Measurements from ENCODE around the gene ATXN10. TPM values are rescaled to one million over a fixed set of nuclear protein-coding genes. Genes with fewer than 3 reads are reported as not detected.

The ATXN10 gene
- total and polyA plus RNA-seq, 2 of the 8 experiments (the other 6 are each of a cell fraction or from before 2014, with no cell fraction given) = 134 to 210 TPM

DNA sequence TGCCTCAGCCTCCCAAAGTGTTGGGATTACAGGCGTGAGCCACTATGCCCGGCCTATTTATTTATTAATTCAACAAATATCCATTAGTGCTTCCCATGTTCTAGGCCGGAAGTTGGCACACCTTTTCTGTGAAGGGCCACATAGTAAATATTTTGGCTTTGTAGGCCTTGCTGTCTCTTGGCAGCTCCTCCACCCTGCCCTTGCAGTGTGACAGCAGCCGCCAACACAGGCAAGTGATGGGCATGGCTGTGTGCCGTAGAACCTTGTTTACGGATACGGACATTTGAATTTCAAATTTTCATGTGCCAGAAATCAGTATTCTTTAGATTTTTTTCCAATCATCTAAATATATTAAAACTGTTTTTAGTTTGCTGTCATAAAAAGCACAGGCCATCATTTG, 165.9 kb downstream of the ATXN10 start:
- H4K20me1 ChIP-seq (replicated peaks in 1 of 2; ENCODE audit: control insufficient read depth in 1 of 2, insufficient read depth in 2 of 2, low read length in 2 of 2) = peaks cover 1 to 3% of the 10 kb centered on the region in 2 experiments
- H2BK20ac ChIP-seq (ENCODE audit: low read length) = no peak overlapping the region
- no peak overlapping the region for H4K8ac ChIP-seq (ENCODE audit: extremely low read depth, insufficient read depth, low read length)
- no peak overlapping the region for H2AK5ac ChIP-seq (ENCODE audit: low read depth, low read length)
- DNase-seq (ENCODE audit: low read depth in 1 of 2, low spot score in 2 of 2) = no peak
- peaks cover 0 to 6% (median under 1%) of the 10 kb centered on the region in 4 experiments; a peak in 2 of 7 replicates for H3K4me1 ChIP-seq (replicated peaks in 1 of 4; ENCODE audit: control insufficient read depth in 3 of 4, insufficient read depth in 4 of 4, low read length in 3 of 4)
- H2BK12ac ChIP-seq (ENCODE audit: low read depth, low read length) = no peak overlapping the region
- no peak overlapping the region for H2BK120ac ChIP-seq (replicated peaks; ENCODE audit: low read depth, low read length)
- no peaks in the 10 kb centered on the region for H3K27me3 ChIP-seq (replicated peaks in 1 of 4; ENCODE audit: control insufficient read depth in 3 of 4, extremely low read depth in 1 of 4, insufficient read depth in 3 of 4, low read length in 3 of 4)
- no peak overlapping the region for H4K5ac ChIP-seq (ENCODE audit: insufficient read length, low read depth, low read length)
- no peak overlapping the region for H3K4me2 ChIP-seq (ENCODE audit: insufficient read depth in 1 of 2, low read depth in 2 of 2, low read length in 2 of 2)
- peaks cover 0 to 10% (median 0%) of the 10 kb centered on the region in 4 experiments; a peak in 3 of 8 replicates for H3K36me3 ChIP-seq (ENCODE audit: control insufficient read depth in 2 of 4, insufficient read depth in 4 of 4, low read length in 3 of 4)
- ChIA-PET POLR2A (ENCODE audit: partially characterized antibody) (no interaction called here), CTCF (ENCODE audit: partially characterized antibody) (interaction anchor here (1.0 to 1.8 kb wide), 5 partner anchors 11 to 105 kb away, joined by 3 to 10 read pairs (median 3); no protein-coding TSS in a partner anchor)
- H3K27ac ChIP-seq (ENCODE audit: low read depth, low read length) = no peak overlapping the region
- H3K14ac ChIP-seq (ENCODE audit: insufficient read length) = no peak overlapping the region
- no peaks in the 10 kb centered on the region for H3K23me2 ChIP-seq (ENCODE audit: low read depth, low read length)
- no peak for FAIRE-seq
- 92% methylated on average over 7 of the region's 7 CpGs; no CpG with 5 or more reads in 1 of the 2 experiments for WGBS, 2 experiments (ENCODE audit: extremely low coverage in 1 of 2, insufficient coverage in 1 of 2, insufficient read length in 1 of 2, insufficient replicate concordance in 2 of 2, low coverage in 1 of 2, low lambda C conversion rate in 2 of 2, missing lambda C conversion rate in 1 of 2)
- H3K23ac ChIP-seq (ENCODE audit: insufficient read length) = no peak overlapping the region
- no peak overlapping the region for H4K91ac ChIP-seq (replicated peaks; ENCODE audit: insufficient read length, low read length)
- no peak overlapping the region for H3K18ac ChIP-seq (ENCODE audit: extremely low read depth, low read length)
- H2BK15ac ChIP-seq (ENCODE audit: low read length) = no peak overlapping the region
- H3K4ac ChIP-seq (replicated peaks; ENCODE audit: insufficient read length, low read depth, low read length) = no peak overlapping the region
- H3K9me3 ChIP-seq (ENCODE audit: insufficient read depth in 2 of 2, low read depth in 1 of 2, low read length in 1 of 2) = no peaks in the 10 kb centered on the region
- H2BK5ac ChIP-seq (ENCODE audit: low read depth, low read length) = no peak overlapping the region
- H2AFZ ChIP-seq (ENCODE audit: low read length) = no peak overlapping the region
- H3K79me1 ChIP-seq (ENCODE audit: low read depth, low read length) = no peaks in the 10 kb centered on the region; the same call in 1 of the 2 replicates
- H3K9ac ChIP-seq (replicated peaks in 1 of 4; ENCODE audit: extremely low read depth in 1 of 4, low read depth in 3 of 4, low read length in 3 of 4) = no peak overlapping the region
- H3K56ac ChIP-seq (replicated peaks; ENCODE audit: insufficient read length, low read depth, low read length) = no peak overlapping the region
- no peak overlapping the region for H3K4me3 ChIP-seq (ENCODE audit: extremely low read depth in 1 of 4, insufficient read depth in 2 of 4, low read depth in 3 of 4, low read length in 4 of 4)
- 0 out of 4 replicates have a peak, but pooled peaks cover 0 to 2% of the 10 kb centered on the region in 2 experiments for H3K79me2 ChIP-seq (ENCODE audit: control insufficient read depth in 1 of 2, insufficient read depth in 2 of 2, low read length in 2 of 2)
- TF ChIP-seq, protein P1, sequence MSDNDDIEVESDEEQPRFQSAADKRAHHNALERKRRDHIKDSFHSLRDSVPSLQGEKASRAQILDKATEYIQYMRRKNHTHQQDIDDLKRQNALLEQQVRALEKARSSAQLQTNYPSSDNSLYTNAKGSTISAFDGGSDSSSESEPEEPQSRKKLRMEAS (IDR thresholded peaks at IDR 0.05) = no peak
- no peak for TF ChIP-seq RAD21 (IDR thresholded peaks at IDR 0.05 in 1 of 2, conservative IDR thresholded peaks at IDR 0.05 in 1 of 2; ENCODE audit: low read depth in 2 of 2, low read length in 2 of 2)
- TF ChIP-seq RNF2 (IDR thresholded peaks at IDR 0.05; ENCODE audit: borderline replicate concordance, low read depth, low read length, missing control alignments, poor library complexity, severe bottlenecking) = no peak
- no peak for TF ChIP-seq CHD1 (IDR thresholded peaks at IDR 0.05; ENCODE audit: low read depth, low read length)
- TF ChIP-seq HDAC6 (IDR thresholded peaks at IDR 0.05; ENCODE audit: low read depth, low read length) = no peak
- TF ChIP-seq TAF7 (optimal IDR thresholded peaks at IDR 0.05; ENCODE audit: borderline replicate concordance, low read depth, low read length) = no peak
- TF ChIP-seq ASH2L (IDR thresholded peaks at IDR 0.05; ENCODE audit: low read length) = no peak
- no peak for TF ChIP-seq TEAD4 (IDR thresholded peaks at IDR 0.05; ENCODE audit: low read depth, low read length)

Measured in H1 (cell line).